Gastroesophageal sphincter (tissue), 4 donors: ENCODE measurements around the gene LNP1. TPM values are rescaled to one million over a fixed set of nuclear protein-coding genes. Genes with fewer than 3 reads are reported as not detected.

Experiments used
- ATAC-seq: fragments of 150-250 bp; one replicate; pipeline ENCODE4 v1.9.1; 2016; ENCODE audit warnings: mild to moderate bottlenecking, moderate library complexity
- H3K27ac ChIP-seq, 4 donors: fragments of 200-600 bp; sonication (generic) in 3 of 4; 1 replicate in 3 of 4; 2 replicates in 1 of 4; pipeline ENCODE4 v1.5.1; 2016 to 2019
- H3K27me3 ChIP-seq: fragments of 200-600 bp; sonication (generic); one replicate; pipeline ENCODE4 v1.5.1; 2019
- H3K36me3 ChIP-seq, 2 donors: fragments of 200-600 bp; sonication (generic); one replicate each; pipeline ENCODE4 v1.5.1; 2019; ENCODE audit warnings: control low read depth in 1 of 2
- H3K4me1 ChIP-seq, 3 donors: fragments of 200-600 bp; sonication (generic); 1 replicate in 2 of 3; 2 replicates in 1 of 3; pipeline ENCODE4 v1.5.1; 2016 to 2019; ENCODE audit warnings: control low read depth in 2 of 3
- H3K4me3 ChIP-seq, 2 donors: fragments of 200-600 bp; sonication (generic); one replicate each; pipeline ENCODE4 v1.5.1; 2019; ENCODE audit warnings: mild to moderate bottlenecking in 1 of 2, moderate library complexity in 1 of 2
- H3K9me3 ChIP-seq, 3 donors: fragments of 200-600 bp; sonication (generic); one replicate each; pipeline ENCODE4 v1.5.1; 2017 to 2019; ENCODE audit warnings: control low read depth in 2 of 3
- EP300 ChIP-seq: sonication (generic); formaldehyde crosslinking; IDR thresholded peaks from one replicate; pipeline ENCODE4 v1.6.1; 2017; ENCODE audit warnings: antibody characterized with exemption, mild to moderate bottlenecking
- POLR2A ChIP-seq, 2 donors: fragments of 450-650 bp; IDR thresholded peaks; one replicate each; pipeline ENCODE4 v1.6.1; 2017; ENCODE audit warnings: antibody characterized with exemption in 2 of 2, mild to moderate bottlenecking in 2 of 2, moderate library complexity in 1 of 2
- POLR2AphosphoS5 ChIP-seq: sonication (generic); formaldehyde crosslinking; IDR thresholded peaks from one replicate; pipeline ENCODE4 v1.6.1; 2017; ENCODE audit warnings: antibody characterized with exemption
- WGBS, 2 donors: methylation state at CpG; one replicate each; pipeline ENCODE4 v1.1.5; 2018; ENCODE audit warnings: low coverage in 1 of 2; 5-methylcytosine and 5-hydroxymethylcytosine counted together
- total RNA-seq, 4 donors: library from RNA; depleted of rRNA; stranded (reverse); fragments of >200 nt; gene quantifications; one replicate each; pipeline ENCODE4 v1.1.0, GENCODE V29; 2016
- TF ChIP-seq, protein P1 (sequence below), 4 experiments: fragments of 200-600 bp in 2 of 4; fragments of 450-650 bp in 2 of 4; sonication (generic) in 1 of 4; IDR thresholded peaks; one replicate each; pipeline ENCODE4 v1.5.1; 2017 to 2019; ENCODE audit warnings: antibody characterized with exemption in 4 of 4, mild to moderate bottlenecking in 2 of 4, moderate library complexity in 2 of 4

Gene LNP1
- total RNA-seq, 4 donors from 2014 or later: 2.3 to 3.9 (median 3.2) TPM

DNA sequence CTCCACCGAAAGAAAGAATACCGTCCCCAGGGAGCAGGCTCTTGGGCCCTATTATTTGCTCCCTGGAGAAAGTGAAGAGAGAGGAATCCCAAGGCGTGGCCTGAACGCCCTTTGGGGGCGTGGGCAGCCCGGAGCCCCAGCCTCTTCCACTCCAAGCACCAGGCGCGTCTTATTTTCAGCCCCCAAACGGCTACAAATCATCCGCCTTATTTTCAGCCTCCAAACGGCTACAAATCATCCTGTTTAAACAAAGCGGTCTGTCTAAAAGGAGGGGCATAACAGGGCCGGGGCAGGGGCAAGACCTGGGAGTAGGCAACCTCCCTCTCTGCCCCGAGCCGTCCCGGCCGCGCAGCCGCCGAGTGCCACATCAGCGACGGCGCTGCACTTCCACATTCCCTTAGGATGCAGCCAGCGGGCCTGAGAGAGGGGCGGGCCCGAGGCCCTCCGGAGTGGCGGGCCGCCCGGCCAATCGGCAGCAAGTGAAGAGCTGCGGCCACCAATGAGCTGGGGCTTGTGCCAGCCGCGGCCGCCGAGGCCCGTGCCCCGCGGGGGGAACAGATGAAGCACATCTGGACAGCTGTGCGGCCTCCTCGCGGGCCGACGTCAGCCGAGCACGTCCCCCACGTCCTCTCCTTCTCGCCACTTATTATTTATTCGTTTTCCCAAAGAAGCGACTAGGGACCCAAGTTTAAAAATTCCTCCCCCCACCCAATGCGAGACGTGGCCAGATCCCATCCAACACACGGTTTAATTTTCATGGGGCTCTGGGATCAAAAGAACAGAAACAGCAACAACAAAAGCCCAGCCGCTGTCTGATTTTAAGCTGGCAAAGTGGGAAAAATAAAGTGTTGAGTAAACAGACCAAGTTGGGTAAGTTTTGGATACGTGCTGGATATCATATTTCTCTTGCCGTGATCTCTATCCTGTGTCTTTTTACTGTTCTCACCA lies 91.0 kb downstream of the LNP1 start, which contains the start of gene TMEM45A:
TMEM45A (plus strand) TSS at position 561 of the 948 bp plus-strand sequence. CDS start 62,593 bp downstream, outside the sequence.
- WGBS, 2 donors: 0 to 2% methylated on average over 4 to 18 of the region's 56 CpGs
- ATAC-seq: peak; percentile 100
- TF ChIP-seq, protein P1, sequence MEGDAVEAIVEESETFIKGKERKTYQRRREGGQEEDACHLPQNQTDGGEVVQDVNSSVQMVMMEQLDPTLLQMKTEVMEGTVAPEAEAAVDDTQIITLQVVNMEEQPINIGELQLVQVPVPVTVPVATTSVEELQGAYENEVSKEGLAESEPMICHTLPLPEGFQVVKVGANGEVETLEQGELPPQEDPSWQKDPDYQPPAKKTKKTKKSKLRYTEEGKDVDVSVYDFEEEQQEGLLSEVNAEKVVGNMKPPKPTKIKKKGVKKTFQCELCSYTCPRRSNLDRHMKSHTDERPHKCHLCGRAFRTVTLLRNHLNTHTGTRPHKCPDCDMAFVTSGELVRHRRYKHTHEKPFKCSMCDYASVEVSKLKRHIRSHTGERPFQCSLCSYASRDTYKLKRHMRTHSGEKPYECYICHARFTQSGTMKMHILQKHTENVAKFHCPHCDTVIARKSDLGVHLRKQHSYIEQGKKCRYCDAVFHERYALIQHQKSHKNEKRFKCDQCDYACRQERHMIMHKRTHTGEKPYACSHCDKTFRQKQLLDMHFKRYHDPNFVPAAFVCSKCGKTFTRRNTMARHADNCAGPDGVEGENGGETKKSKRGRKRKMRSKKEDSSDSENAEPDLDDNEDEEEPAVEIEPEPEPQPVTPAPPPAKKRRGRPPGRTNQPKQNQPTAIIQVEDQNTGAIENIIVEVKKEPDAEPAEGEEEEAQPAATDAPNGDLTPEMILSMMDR (IDR thresholded peaks at IDR 0.05): no peak
- peak; percentile 68 for TF ChIP-seq POLR2AphosphoS5
- TF ChIP-seq POLR2A (IDR thresholded peaks at IDR 0.05): peak; percentile 32 to 58
- TF ChIP-seq EP300: no peak

DNA sequence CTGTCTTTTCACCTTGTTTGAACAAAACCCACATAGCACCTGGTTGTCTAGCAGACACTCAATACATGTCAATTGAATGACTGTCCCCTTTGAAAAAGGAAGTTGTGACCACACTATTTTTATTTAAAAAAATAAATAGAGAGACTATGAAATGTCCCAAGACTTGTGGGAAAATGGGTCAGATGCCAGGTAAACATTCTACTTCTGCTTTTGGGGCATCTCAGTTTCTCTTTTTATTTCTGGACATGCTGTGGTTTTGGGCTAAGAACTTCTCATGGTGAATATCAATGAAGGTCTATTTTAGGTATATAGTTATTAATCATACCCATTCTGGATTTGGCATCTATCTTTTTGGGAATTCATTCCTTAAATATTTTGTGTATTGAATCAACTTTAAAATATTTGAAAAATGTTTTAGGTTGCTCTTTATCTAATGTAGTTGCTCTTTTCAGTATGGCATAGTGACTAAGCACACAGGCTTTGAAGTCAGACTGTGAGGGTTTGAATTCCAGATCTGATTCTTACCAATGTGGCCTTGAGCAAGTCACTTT lies 95.4 kb downstream of the LNP1 start:
- Histone ChIP-seq H3K27ac (no peak overlapping the region), H3K4me3 (no peak overlapping the region), H3K36me3 (no peaks in the 10 kb centered on the region), H3K4me1 (peaks cover 0 to 14% (median 0%) of the 10 kb centered on the region in 3 donors), H3K9me3 (no peaks in the 10 kb centered on the region), H3K27me3 (no peaks in the 10 kb centered on the region)
- TF ChIP-seq EP300 (no peak), POLR2AphosphoS5 (no peak), POLR2A (IDR thresholded peaks at IDR 0.05) (no peak)
- TF ChIP-seq, protein P1 (IDR thresholded peaks at IDR 0.05): no peak
- ATAC-seq: no peak

More for the DNA sequence above, 91.0 kb downstream of the LNP1 start, which contains the start of gene TMEM45A:
- H3K27ac ChIP-seq: peak within 1 kb of the TSS; percentile 78 to 88 (median 83)
- no peaks in the 10 kb centered on the region for H3K27me3 ChIP-seq
- H3K36me3 ChIP-seq: no peaks in the 10 kb centered on the region
- peak within 1 kb of the TSS; percentile 56 to 61 for H3K4me3 ChIP-seq
- no peaks in the 10 kb centered on the region for H3K9me3 ChIP-seq
- H3K4me1 ChIP-seq: peaks cover 0 to 18% (median 0%) of the 10 kb centered on the region in 3 donors

DNA sequence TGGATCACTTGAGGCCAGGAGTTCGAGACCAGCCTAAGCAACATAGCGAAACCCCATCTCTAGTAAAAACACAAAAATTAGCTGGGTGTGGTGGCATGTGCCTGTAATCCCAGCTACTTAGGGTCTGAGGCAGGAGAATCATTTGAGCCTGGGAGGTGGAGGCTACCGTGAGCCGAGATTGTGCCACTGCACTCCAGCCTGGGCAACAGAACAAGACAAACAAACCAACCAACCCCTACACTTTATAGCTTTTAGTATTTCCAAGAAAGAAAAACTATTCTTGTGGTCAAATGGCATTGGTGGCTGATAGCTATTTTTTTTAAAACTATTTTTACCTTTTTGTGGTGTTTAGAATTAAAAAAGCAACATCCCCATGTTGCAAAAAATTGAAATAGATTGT lies 98.3 kb downstream of the LNP1 start:
- no peaks in the 10 kb centered on the region for H3K36me3 ChIP-seq
- H3K27me3 ChIP-seq: no peaks in the 10 kb centered on the region
- no peaks in the 10 kb centered on the region for H3K9me3 ChIP-seq
- H3K4me3 ChIP-seq: no peak overlapping the region
- H3K27ac ChIP-seq: no peak overlapping the region
- 95 to 100% methylated on average over 2 to 4 of the region's 4 CpGs for WGBS, 2 donors
- H3K4me1 ChIP-seq: no peaks in the 10 kb centered on the region
- ATAC-seq: no peak
- TF ChIP-seq POLR2AphosphoS5 (no peak), EP300 (no peak), POLR2A (IDR thresholded peaks at IDR 0.05) (no peak)
- TF ChIP-seq, protein P1 (IDR thresholded peaks at IDR 0.05): no peak

DNA sequence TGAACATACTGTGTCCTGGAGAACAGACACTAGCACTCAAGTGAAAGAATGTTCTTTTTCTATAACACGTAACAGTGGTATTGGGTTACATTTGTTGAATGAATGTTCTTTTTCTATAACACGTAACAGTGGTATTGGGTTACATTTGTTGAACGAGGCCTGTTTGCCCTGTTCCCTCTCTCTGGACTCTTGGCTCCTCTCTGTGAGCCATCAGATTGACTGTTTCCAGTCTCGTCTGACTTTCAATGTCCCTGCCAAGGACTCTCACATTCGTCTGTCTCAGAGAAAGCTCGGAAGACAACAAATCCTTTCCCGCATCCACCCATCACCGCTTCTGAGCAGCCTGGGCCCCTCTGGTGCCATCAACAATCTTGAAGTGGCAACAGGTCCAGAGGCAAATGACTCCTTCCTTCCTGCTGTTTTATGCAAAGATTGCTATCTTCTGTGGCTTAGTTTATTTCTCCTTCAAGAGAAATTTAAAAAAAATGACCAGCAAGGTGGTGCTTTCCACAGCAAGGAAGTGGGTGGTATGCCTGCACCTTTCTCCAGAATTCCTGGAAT lies 99.1 kb downstream of the LNP1 start:
- no peaks in the 10 kb centered on the region for H3K36me3 ChIP-seq
- ATAC-seq: no peak
- H3K4me3 ChIP-seq: no peak overlapping the region
- 67 to 76% methylated on average over 8 of the region's 8 CpGs for WGBS, 2 donors
- no peaks in the 10 kb centered on the region for H3K4me1 ChIP-seq
- TF ChIP-seq POLR2AphosphoS5 (no peak), EP300 (no peak), POLR2A (IDR thresholded peaks at IDR 0.05) (no peak)
- TF ChIP-seq, protein P1 (IDR thresholded peaks at IDR 0.05): no peak
- no peaks in the 10 kb centered on the region for H3K9me3 ChIP-seq
- no peaks in the 10 kb centered on the region for H3K27me3 ChIP-seq
- no peak overlapping the region for H3K27ac ChIP-seq
